Astrocyte (in vitro differentiated cells and primary cell): Measurements from ENCODE around the gene DPF3. TPM values are rescaled to one million over a fixed set of nuclear protein-coding genes. Genes with fewer than 3 reads are reported as not detected.
A peak's percentile ranks its signal among the peaks of the same experiment; 100 is the strongest.

ENCODE experiments used
- DNase-seq: peaks from one replicate; pipeline ENCODE4 v3.0.0-alpha.2; 2010; ENCODE audit warnings: low read depth
- FAIRE-seq: peaks from 2 replicates; lab custom pipeline; 2011; peaks lifted over from hg19 to GRCh38; lab: Jason Lieb, UNC
- H2AFZ ChIP-seq: 2 replicates; pipeline ENCODE4 v1.6.0; 2012; ENCODE audit warnings: low read depth, low read length, inconsistent platforms
- H3K27ac ChIP-seq: 2 replicates; pipeline ENCODE4 v1.5.1; 2011; ENCODE audit warnings: low read depth, low read length, inconsistent platforms
- H3K27me3 ChIP-seq: 2 replicates; pipeline ENCODE4 v1.6.0; 2011; ENCODE audit warnings: low read length, inconsistent platforms; ENCODE audit not compliant: insufficient read depth
- H3K36me3 ChIP-seq: 2 replicates; pipeline ENCODE4 v1.5.1; 2011; ENCODE audit warnings: low read length, inconsistent platforms; ENCODE audit not compliant: insufficient read depth
- H3K4me1 ChIP-seq: 2 replicates; pipeline ENCODE4 v1.5.1; 2011; ENCODE audit warnings: low read length, inconsistent platforms; ENCODE audit not compliant: insufficient read depth
- H3K4me2 ChIP-seq: 2 replicates; pipeline ENCODE4 v1.6.0; 2012; ENCODE audit warnings: low read length, inconsistent platforms
- H3K4me3 ChIP-seq: 2 replicates; pipeline ENCODE4 v1.5.1; 2011; ENCODE audit warnings: low read depth, mild to moderate bottlenecking, low read length, inconsistent platforms; ENCODE audit not compliant: insufficient read depth
- H3K79me2 ChIP-seq: 2 replicates; pipeline ENCODE4 v1.6.0; 2012; ENCODE audit warnings: mild to moderate bottlenecking, low read length, inconsistent platforms; ENCODE audit not compliant: insufficient read depth
- H3K9ac ChIP-seq: 2 replicates; pipeline ENCODE4 v1.6.0; 2012; ENCODE audit warnings: mild to moderate bottlenecking, low read length, inconsistent platforms
- H3K9me3 ChIP-seq: 2 replicates; pipeline ENCODE4 v1.5.1; 2012; ENCODE audit warnings: low read depth, mild to moderate bottlenecking, low read length, inconsistent platforms; ENCODE audit not compliant: insufficient read depth
- H4K20me1 ChIP-seq: 2 replicates; pipeline ENCODE4 v1.6.0; 2012; ENCODE audit warnings: low read length, inconsistent platforms; ENCODE audit not compliant: insufficient read depth
- H3K27ac Mint-ChIP-seq: one replicate; pipeline ENCODE4 v1.8.0; 2021; ENCODE audit warnings: mild to moderate bottlenecking, mixed read lengths; ENCODE audit not compliant: unreplicated experiment
- H3K27me3 Mint-ChIP-seq: one replicate; pipeline ENCODE4 v1.8.0; 2021; ENCODE audit warnings: low read depth, mixed read lengths; ENCODE audit not compliant: unreplicated experiment
- H3K36me3 Mint-ChIP-seq: one replicate; pipeline ENCODE4 v1.8.0; 2021; ENCODE audit warnings: low read depth, mixed read lengths; ENCODE audit not compliant: unreplicated experiment
- H3K4me1 Mint-ChIP-seq: one replicate; pipeline ENCODE4 v1.8.0; 2021; ENCODE audit warnings: low read depth, mixed read lengths; ENCODE audit not compliant: unreplicated experiment
- H3K4me3 Mint-ChIP-seq: one replicate; pipeline ENCODE4 v1.8.0; 2021; ENCODE audit warnings: mild to moderate bottlenecking, moderate library complexity, mixed read lengths; ENCODE audit not compliant: unreplicated experiment
- H3K9me3 Mint-ChIP-seq: one replicate; pipeline ENCODE4 v1.8.0; 2021; ENCODE audit warnings: mild to moderate bottlenecking, mixed read lengths; ENCODE audit not compliant: unreplicated experiment
- CTCF ChIP-seq: IDR thresholded peaks from 2 replicates; pipeline ENCODE4 v1.5.1; 2011; ENCODE audit warnings: low read depth, mild to moderate bottlenecking, inconsistent platforms, low read length, moderate library complexity; ENCODE audit not compliant: insufficient read depth
- EZH2 ChIP-seq: IDR thresholded peaks from 2 replicates; pipeline ENCODE4 v1.6.1; 2012; ENCODE audit warnings: mild to moderate bottlenecking, low read length, inconsistent platforms; ENCODE audit not compliant: insufficient read depth
- total RNA-seq: library from RNA; stranded (reverse); gene quantifications from 2 replicates; pipeline ENCODE4 v1.2.1, GENCODE V29; 2021

DPF3 gene
- total RNA-seq, 1 donor from 2014 or later, result 2.4 TPM

DNA sequence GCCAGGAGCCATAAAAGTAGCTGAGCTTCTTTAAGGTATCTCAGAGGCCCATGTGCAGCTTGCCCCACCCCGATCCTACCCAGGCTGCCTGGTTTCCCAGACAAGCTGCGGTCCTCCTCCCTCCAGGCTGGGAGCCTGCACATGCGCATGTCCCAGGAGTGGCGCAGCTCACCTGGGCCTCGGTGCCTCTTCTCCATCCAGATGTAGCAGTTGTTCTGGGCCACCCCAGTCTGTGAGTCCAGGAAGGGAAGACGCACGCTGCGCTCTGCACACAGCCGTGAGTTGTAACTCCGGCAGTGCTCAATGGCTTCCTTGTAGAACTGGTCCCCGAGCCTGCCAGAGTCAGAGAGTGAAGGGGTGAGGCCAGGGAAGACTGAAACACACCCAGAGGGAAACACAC lies 122.3 kb downstream of the DPF3 start:
- Mint-ChIP-seq H3K9me3 (peaks cover 8% of the 10 kb centered on the region), H3K27me3 (no peaks in the 10 kb centered on the region), H3K36me3 (no peaks in the 10 kb centered on the region), H3K27ac (no peak overlapping the region), H3K4me1 (peaks cover 2% of the 10 kb centered on the region), H3K4me3 (no peak overlapping the region)
- H3K9me3 ChIP-seq, result no peaks in the 10 kb centered on the region
- H3K79me2 ChIP-seq, result peaks cover 40% of the 10 kb centered on the region
- no peak overlapping the region for H3K4me3 ChIP-seq
- no peak overlapping the region for H3K27ac ChIP-seq
- peaks cover 8% of the 10 kb centered on the region for H4K20me1 ChIP-seq
- no peak overlapping the region for H2AFZ ChIP-seq
- DNase-seq (no peak), FAIRE-seq (no peak)
- H3K4me2 ChIP-seq, result no peak overlapping the region
- no peaks in the 10 kb centered on the region for H3K4me1 ChIP-seq
- H3K9ac ChIP-seq, result no peak overlapping the region
- TF ChIP-seq EZH2 (no peak), CTCF (no peak)
- H3K36me3 ChIP-seq, result no peaks in the 10 kb centered on the region
- no peaks in the 10 kb centered on the region for H3K27me3 ChIP-seq

DNA sequence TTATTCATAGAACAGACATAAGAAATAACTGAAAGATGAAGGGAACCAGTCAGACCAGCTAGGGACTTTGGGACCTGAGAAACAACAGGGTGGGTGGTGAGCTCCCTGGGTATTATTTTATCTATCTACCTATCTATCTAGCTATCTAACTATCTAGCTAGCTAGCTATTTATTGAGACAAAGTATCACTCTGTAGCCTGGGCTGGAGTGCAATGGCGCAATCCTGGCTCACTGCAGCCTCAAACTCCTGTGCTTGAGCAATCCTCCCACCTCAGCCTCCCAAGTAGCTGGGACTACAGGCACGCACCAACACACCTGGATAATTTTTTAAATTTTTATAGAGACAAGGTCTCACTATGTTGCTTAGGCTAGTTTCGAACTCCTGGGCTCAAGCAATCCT lies 127.6 kb downstream of the DPF3 start:
- Histone ChIP-seq H4K20me1 (no peaks in the 10 kb centered on the region), H3K9me3 (no peaks in the 10 kb centered on the region), H3K4me3 (no peak overlapping the region), H3K27me3 (no peaks in the 10 kb centered on the region), H3K9ac (no peak overlapping the region), H3K36me3 (no peaks in the 10 kb centered on the region), H3K27ac (no peak overlapping the region), H3K4me1 (no peaks in the 10 kb centered on the region), H3K4me2 (no peak overlapping the region), H2AFZ (no peak overlapping the region), H3K79me2 (peaks cover 15% of the 10 kb centered on the region)
- Mint-ChIP-seq H3K27ac (no peak overlapping the region), H3K4me1 (no peaks in the 10 kb centered on the region), H3K4me3 (no peak overlapping the region), H3K36me3 (no peaks in the 10 kb centered on the region), H3K9me3 (peaks cover 8% of the 10 kb centered on the region), H3K27me3 (no peaks in the 10 kb centered on the region)
- no peak for FAIRE-seq
- DNase-seq, result no peak
- TF ChIP-seq EZH2 (no peak), CTCF (no peak)

- Histone ChIP-seq H2AFZ (no peak overlapping the region), H3K27ac (no peak overlapping the region), H3K4me3 (no peak overlapping the region), H4K20me1 (no peaks in the 10 kb centered on the region), H3K79me2 (peaks cover 21% of the 10 kb centered on the region), H3K4me2 (no peak overlapping the region), H3K9ac (no peak overlapping the region), H3K9me3 (peaks cover 4% of the 10 kb centered on the region), H3K27me3 (no peaks in the 10 kb centered on the region), H3K4me1 (no peaks in the 10 kb centered on the region), H3K36me3 (no peaks in the 10 kb centered on the region)
- Mint-ChIP-seq H3K36me3 (no peaks in the 10 kb centered on the region), H3K4me1 (no peaks in the 10 kb centered on the region), H3K4me3 (no peak overlapping the region), H3K27ac (no peak overlapping the region), H3K9me3 (peaks cover 16% of the 10 kb centered on the region), H3K27me3 (no peaks in the 10 kb centered on the region)
- DNase-seq, result no peak
- no peak for TF ChIP-seq CTCF
- no peak for TF ChIP-seq EZH2
- peak; percentile 5 for FAIRE-seq
Measured at GRCh38 chr14:72763892-72764291, 130.0 kb downstream of the DPF3 start.
